Esophagus squamous epithelium (tissue), 5 donors: ENCODE data around the gene SLC17A5. TPM values are rescaled to one million over a fixed set of nuclear protein-coding genes. Genes with fewer than 3 reads are reported as not detected.
A peak's percentile ranks its signal among the peaks of the same experiment; 100 is the strongest.

ENCODE experiments used
- DNase-seq: peaks from one replicate; lab custom pipeline; 2025; lab: John Stamatoyannopoulos, UW
- H3K27ac ChIP-seq, 4 donors: fragments of 200-600 bp; sonication (generic); one replicate each; pipeline ENCODE4 v1.5.1; 2016 to 2019; ENCODE audit warnings: mild to moderate bottlenecking in 1 of 4
- H3K27me3 ChIP-seq, 4 donors: fragments of 200-600 bp; sonication (generic); 1 replicate in 3 of 4; 2 replicates in 1 of 4; pipeline versions ENCODE4 v1.5.1 to v1.6.0; 2017 to 2021; ENCODE audit warnings: antibody characterized with exemption in 1 of 4
- H3K36me3 ChIP-seq, 3 donors: fragments of 200-600 bp; sonication (generic); one replicate each; pipeline ENCODE4 v1.5.1; 2016 to 2019
- H3K4me1 ChIP-seq, 3 donors: fragments of 200-600 bp; sonication (generic); one replicate each; pipeline ENCODE4 v1.5.1; 2017 to 2019
- H3K4me3 ChIP-seq, 4 donors: fragments of 200-600 bp; sonication (generic); 1 replicate in 3 of 4; 2 replicates in 1 of 4; pipeline ENCODE4 v1.5.1; 2016 to 2019; ENCODE audit warnings: mild to moderate bottlenecking in 2 of 4, moderate library complexity in 1 of 4
- H3K9me3 ChIP-seq, 3 donors: fragments of 200-600 bp; sonication (generic); one replicate each; pipeline ENCODE4 v1.5.1; 2016 to 2019
- POLR2A ChIP-seq, 4 donors: fragments of 450-650 bp; IDR thresholded peaks; one replicate each; pipeline ENCODE4 v1.6.1; 2017; ENCODE audit warnings: antibody characterized with exemption in 4 of 4, mild to moderate bottlenecking in 4 of 4, moderate library complexity in 3 of 4
- WGBS, 2 donors: methylation state at CpG; one replicate each; pipeline ENCODE4 v1.1.5; 2018; 5-methylcytosine and 5-hydroxymethylcytosine counted together
- intact Hi-C: fragments of 100-400 bp; cut with DNase I; formaldehyde crosslinking; loops from one replicate; pipeline ENCODE4 v1.15.0; 2022
- total RNA-seq, 4 donors: library from RNA; depleted of rRNA; stranded (reverse); fragments of >200 nt; gene quantifications; one replicate each; pipeline ENCODE4 v1.1.0, GENCODE V29; 2016
- TF ChIP-seq, protein P1 (sequence below), 6 experiments: fragments of 450-650 bp in 4 of 6; fragments of 200-600 bp in 2 of 6; sonication (generic) in 2 of 6; IDR thresholded peaks; one replicate each; pipeline ENCODE4 v1.5.1; 2016 to 2019; ENCODE audit warnings: antibody characterized with exemption in 6 of 6, mild to moderate bottlenecking in 4 of 6, moderate library complexity in 4 of 6
- donor health status: DM: yes; HTN: yes; CAD: no.

SLC17A5 gene
- total RNA-seq, 4 donors from 2014 or later, result 6.7 to 13.7 (median 9.9) TPM

DNA sequence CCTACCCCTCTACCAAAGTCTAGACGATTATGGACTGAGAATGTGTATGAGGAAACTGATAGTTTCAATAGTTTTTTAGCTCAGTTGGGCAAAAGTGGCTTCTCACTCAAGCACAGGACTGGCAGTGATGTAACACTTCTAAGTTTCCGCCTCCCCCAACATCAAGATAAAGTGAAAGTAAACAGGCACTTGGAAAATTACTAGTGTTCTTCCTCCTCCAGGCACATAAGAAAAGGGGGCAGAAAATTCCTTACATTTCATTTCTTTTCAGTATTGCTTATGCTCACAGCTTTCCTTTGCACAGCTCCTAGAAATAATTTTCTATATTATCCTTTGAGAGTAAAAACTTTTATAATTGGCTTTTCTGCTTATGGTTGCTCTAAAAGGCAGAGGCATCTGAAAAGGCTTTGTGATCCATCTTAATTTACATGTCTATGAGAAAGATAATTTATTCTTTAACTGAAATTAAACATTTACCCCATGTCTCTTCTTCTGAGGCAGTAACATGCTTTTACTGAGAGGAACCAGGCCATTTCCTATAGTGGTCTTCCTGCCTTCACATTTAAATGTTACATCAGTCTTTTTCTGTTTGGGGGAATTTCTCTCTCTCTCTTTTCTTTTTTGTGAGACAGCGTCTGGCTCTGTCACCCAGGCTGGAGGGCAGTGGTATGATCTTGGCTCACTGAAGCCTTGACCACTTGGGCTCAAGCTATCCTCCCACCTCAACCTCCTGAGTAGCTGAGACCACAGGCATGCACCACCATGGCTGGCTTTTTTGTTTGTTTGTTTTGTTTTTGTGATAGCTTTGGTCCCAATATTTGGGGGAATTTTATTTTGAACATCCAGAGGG is 68.0 kb downstream of the SLC17A5 start:
- Histone ChIP-seq H3K27me3 (no peaks in the 10 kb centered on the region), H3K4me3 (peak overlapping the region in 3 of 4 donors; percentile 19 to 54 (median 19)), H3K4me1 (peaks cover 3 to 30% (median 13%) of the 10 kb centered on the region in 3 donors), H3K36me3 (no peaks in the 10 kb centered on the region), H3K27ac (peak overlapping the region; percentile 69 to 94 (median 92)), H3K9me3 (no peaks in the 10 kb centered on the region)
- peak in 1 of 4 donors; percentile 46 for TF ChIP-seq POLR2A (IDR thresholded peaks at IDR 0.05)
- TF ChIP-seq, protein P1, sequence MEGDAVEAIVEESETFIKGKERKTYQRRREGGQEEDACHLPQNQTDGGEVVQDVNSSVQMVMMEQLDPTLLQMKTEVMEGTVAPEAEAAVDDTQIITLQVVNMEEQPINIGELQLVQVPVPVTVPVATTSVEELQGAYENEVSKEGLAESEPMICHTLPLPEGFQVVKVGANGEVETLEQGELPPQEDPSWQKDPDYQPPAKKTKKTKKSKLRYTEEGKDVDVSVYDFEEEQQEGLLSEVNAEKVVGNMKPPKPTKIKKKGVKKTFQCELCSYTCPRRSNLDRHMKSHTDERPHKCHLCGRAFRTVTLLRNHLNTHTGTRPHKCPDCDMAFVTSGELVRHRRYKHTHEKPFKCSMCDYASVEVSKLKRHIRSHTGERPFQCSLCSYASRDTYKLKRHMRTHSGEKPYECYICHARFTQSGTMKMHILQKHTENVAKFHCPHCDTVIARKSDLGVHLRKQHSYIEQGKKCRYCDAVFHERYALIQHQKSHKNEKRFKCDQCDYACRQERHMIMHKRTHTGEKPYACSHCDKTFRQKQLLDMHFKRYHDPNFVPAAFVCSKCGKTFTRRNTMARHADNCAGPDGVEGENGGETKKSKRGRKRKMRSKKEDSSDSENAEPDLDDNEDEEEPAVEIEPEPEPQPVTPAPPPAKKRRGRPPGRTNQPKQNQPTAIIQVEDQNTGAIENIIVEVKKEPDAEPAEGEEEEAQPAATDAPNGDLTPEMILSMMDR (IDR thresholded peaks at IDR 0.05), result peak in 1 of 6 experiments; percentile 11
- DNase-seq, result no peak
- 0 to 2% methylated on average over 3 of the region's 3 CpGs for WGBS, 2 donors
- intact Hi-C loops, result loop anchor here (10.0 kb wide), 1 partner anchor 61 kb away; the partner anchor contains the start of gene EEF1A1

DNA sequence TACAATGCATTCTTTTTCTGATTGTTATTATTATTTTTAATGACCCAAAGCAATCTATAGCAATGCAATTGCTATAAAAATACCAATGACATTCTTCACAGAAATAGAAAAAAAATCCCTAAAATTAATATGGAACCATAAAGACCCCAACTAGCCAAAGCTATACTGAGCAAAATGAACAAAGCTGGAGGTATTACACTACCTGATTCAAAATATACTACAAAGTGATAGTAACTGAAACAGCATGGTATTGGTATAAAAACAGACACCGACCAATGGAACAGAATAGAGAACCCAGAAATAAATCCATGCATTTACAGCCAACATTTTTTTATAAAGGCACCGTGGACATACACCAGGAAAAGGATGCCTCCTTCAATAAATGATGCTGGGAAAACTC is 72.5 kb downstream of the SLC17A5 start:
- DNase-seq, result no peak
- Histone ChIP-seq H3K4me3 (no peak overlapping the region), H3K27me3 (no peaks in the 10 kb centered on the region), H3K36me3 (no peaks in the 10 kb centered on the region), H3K27ac (peak overlapping the region; percentile 80 to 96 (median 92)), H3K4me1 (peaks cover 18 to 40% (median 28%) of the 10 kb centered on the region in 3 donors), H3K9me3 (no peaks in the 10 kb centered on the region)
- TF ChIP-seq, protein P1 (IDR thresholded peaks at IDR 0.05), result no peak
- no peak for TF ChIP-seq POLR2A (IDR thresholded peaks at IDR 0.05)
- intact Hi-C loops, result loop anchor here (10.0 kb wide), 1 partner anchor 56 kb away; the partner anchor contains the start of gene EEF1A1
- 86 to 91% methylated on average over 2 of the region's 2 CpGs for WGBS, 2 donors

DNA sequence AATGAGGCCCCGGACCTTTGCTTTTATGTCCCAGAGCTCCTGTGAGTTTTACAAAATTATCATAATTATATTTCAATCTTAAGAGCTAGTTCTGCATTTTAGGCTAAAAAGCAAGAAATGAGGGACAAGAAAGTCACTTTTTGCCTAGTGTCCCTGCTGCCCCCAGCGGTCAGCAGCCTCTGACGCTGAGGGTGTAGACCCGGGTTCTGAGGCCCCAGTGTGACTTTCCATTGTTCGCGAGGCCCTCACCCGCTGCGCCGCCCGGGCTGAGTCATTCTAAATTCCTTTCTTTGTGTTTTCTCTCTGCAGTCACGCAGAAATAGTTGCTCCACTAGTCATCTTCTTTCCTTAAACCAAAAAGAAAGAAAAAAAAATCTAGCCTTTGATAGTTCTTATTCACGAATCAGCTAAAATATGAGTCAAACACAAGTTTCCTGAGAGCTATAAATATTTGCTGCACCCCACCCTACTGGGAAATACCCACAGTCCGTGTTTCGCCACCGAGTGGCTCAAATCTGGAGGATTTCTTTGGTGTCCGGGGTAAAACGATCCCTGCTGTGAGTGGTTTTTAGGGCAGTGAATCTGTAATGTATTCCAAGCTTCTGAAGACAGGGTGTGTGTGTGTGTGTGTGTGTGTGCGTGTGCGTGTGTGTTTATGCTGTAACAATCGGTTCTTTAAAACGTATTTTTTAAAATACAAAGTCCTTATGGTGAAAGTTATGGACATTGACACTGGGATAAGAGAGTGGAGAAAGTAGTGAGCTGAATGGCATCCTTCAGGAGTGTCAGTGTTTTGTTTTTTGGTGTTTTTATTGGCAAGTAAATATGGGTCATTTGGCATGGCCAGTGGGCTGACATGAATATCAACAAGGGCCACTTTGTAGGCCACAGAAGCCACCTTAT is 73.3 kb downstream of the SLC17A5 start:
- H3K4me3 ChIP-seq, result peak overlapping the region; percentile 12 to 50 (median 30)
- H3K27me3 ChIP-seq, result no peaks in the 10 kb centered on the region
- H3K9me3 ChIP-seq, result no peaks in the 10 kb centered on the region
- peak; percentile 22 for DNase-seq
- H3K27ac ChIP-seq, result peak overlapping the region; percentile 80 to 96 (median 92)
- 0 to 3% methylated on average over 21 of the region's 21 CpGs for WGBS, 2 donors
- intact Hi-C loops, result loop anchor here (10.0 kb wide), 1 partner anchor 56 kb away; the partner anchor contains the start of gene EEF1A1
- H3K36me3 ChIP-seq, result no peaks in the 10 kb centered on the region
- peak in 1 of 4 donors; percentile 32 for TF ChIP-seq POLR2A (IDR thresholded peaks at IDR 0.05)
- TF ChIP-seq, protein P1 (IDR thresholded peaks at IDR 0.05), result peak in 3 of 6 experiments; percentile 12 to 58 (median 30)
- peaks cover 18 to 32% (median 24%) of the 10 kb centered on the region in 3 donors for H3K4me1 ChIP-seq

DNA sequence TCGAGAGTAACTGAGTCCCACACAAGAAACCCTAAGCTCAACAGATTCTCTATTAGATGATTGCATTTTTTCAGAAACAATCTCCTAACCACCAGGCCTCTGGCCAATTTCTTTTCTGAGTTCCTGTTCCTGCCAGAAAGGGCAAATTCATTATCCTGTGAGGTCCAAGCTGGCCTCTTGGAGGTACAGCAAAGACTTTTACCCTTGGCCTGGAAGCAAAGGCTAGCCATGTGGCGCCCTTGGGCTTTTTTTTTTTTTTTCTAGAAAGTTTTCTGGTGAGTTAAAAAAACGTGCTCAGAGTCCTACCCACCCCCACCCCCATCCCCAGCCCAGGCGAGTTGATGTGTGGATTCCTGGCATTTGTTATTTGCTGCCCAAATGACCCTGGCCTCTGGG is 73.9 kb downstream of the SLC17A5 start:
- no peaks in the 10 kb centered on the region for H3K27me3 ChIP-seq
- H3K9me3 ChIP-seq, result no peaks in the 10 kb centered on the region
- intact Hi-C loops, result loop anchor here (10.0 kb wide), 1 partner anchor 55 kb away; the partner anchor contains the start of gene EEF1A1
- 7% methylated on average over 4 of the region's 4 CpGs for WGBS, 2 donors
- TF ChIP-seq, protein P1 (IDR thresholded peaks at IDR 0.05), result no peak
- TF ChIP-seq POLR2A (IDR thresholded peaks at IDR 0.05), result no peak
- H3K4me3 ChIP-seq, result peak overlapping the region in 3 of 4 donors; percentile 25 to 50 (median 34)
- H3K36me3 ChIP-seq, result no peaks in the 10 kb centered on the region
- peaks cover 18 to 25% (median 19%) of the 10 kb centered on the region in 3 donors for H3K4me1 ChIP-seq
- DNase-seq, result no peak
- H3K27ac ChIP-seq, result peak overlapping the region; percentile 80 to 96 (median 92)
